ENCODE data around the gene INPP5A.
"Not testable (repeated sequence)": the region's sequence is repeated elsewhere in the genome, so short reads cannot be mapped to it uniquely, and the experiment has no call there.

The INPP5A gene

DNA sequence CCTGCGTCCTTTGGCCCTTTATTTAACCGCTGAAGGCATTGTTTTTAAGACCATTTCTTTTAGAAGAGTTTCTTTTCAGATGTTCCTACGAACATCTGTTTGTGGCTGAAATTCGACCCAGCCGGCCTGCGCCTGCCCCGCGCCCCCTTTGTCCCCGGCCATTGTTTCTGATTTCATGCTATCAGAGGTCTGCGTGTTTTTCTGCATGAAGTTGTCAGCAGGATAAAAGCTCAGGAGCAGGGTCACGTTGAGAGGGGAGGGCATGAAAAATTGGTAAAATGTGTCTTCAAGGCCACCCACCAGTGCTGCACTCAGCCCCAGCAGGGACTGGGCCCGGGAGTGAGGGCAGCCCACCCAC lies 205.2 kb downstream of the INPP5A start:
- TF ChIP-seq, protein P1, sequence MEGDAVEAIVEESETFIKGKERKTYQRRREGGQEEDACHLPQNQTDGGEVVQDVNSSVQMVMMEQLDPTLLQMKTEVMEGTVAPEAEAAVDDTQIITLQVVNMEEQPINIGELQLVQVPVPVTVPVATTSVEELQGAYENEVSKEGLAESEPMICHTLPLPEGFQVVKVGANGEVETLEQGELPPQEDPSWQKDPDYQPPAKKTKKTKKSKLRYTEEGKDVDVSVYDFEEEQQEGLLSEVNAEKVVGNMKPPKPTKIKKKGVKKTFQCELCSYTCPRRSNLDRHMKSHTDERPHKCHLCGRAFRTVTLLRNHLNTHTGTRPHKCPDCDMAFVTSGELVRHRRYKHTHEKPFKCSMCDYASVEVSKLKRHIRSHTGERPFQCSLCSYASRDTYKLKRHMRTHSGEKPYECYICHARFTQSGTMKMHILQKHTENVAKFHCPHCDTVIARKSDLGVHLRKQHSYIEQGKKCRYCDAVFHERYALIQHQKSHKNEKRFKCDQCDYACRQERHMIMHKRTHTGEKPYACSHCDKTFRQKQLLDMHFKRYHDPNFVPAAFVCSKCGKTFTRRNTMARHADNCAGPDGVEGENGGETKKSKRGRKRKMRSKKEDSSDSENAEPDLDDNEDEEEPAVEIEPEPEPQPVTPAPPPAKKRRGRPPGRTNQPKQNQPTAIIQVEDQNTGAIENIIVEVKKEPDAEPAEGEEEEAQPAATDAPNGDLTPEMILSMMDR (IDR thresholded peaks at IDR 0.05; ENCODE audit: unreplicated experiment in 3 of 3) = no peak
- no peaks in the 10 kb centered on the region for H3K9me3 Mint-ChIP-seq
- no peaks in the 10 kb centered on the region for H3K36me3 Mint-ChIP-seq (ENCODE audit: low read depth)
- peaks cover 35% of the 10 kb centered on the region for H3K27me3 Mint-ChIP-seq (ENCODE audit: low read depth)
- peak overlapping the region; percentile 61 to 88 (median 71) for H3K27ac Mint-ChIP-seq
- H3K4me1 Mint-ChIP-seq = peaks cover 43% of the 10 kb centered on the region
- no peak overlapping the region for H3K4me3 Mint-ChIP-seq

DNA sequence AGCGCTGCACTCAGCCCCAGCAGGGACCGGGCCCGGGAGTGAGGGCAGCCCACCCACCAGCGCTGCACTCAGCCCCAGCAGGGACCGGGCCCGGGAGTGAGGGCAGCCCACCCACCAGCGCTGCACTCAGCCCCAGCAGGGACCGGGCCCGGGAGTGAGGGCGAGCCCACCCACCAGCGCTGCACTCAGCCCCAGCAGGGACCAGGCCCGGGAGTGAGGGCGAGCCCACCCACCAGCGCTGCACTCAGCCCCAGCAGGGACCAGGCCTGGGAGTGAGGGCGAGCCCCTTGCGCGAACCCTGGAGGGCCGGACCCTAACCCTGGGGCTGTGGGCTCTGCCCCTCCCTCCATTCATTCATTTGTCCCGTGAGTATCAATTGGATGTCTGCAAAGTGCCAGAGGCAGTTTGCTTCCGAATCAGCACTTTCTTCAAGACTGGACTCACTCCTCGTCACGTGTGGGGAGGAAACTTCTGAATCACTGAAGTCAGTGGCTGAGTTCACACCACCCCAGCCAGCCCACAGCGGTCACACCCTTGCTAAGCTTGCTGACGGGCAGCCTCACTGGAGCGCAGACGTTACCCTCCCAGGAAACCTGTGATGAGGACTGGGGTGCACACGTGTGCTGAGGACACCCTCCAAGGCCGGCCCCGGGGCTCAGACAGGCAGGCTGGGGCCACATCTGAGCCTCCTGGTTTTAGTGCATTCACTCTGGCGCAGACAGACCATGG lies 205.8 kb downstream of the INPP5A start:
- not testable (repeated sequence) for H3K9me3 Mint-ChIP-seq; H3K36me3 Mint-ChIP-seq (ENCODE audit: low read depth); H3K4me3 Mint-ChIP-seq
- Mint-ChIP-seq H3K27ac (peak overlapping the region in 2 of 3 experiments; percentile 29 to 88), H3K27me3 (ENCODE audit: low read depth) (peaks cover 35% of the 10 kb centered on the region), H3K4me1 (peaks cover 49% of the 10 kb centered on the region)

DNA sequence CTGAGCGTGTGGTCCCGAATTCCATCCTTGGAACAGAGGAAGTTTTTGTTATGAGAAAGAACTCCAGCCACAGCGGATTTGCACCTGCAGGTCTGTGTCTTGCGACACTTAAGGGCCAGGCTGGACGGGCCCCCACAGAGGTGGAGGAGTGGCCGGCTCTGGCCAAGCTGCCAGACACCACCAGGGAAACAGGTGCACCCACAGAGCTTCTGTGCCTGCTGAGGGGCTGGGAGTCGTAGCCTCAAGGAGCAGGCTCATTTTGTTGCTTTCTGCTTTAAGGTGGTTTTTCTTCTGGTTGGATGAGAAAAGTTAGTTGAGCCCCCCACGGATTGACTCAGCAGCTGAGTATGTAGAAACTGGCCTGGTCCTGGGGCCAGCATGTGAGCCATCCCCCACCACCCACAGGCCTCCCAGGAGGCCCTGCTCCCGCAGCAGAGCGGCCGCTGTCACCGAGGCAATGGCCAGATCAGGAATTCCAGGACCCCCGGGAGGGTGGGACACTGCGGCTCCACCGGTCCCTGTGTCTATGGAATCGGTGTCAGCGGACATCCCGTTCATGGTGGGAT lies 206.4 kb downstream of the INPP5A start:
- Mint-ChIP-seq H3K27me3 (ENCODE audit: low read depth) (peaks cover 35% of the 10 kb centered on the region), H3K27ac (peak overlapping the region in 1 of 3 experiments; percentile 69), H3K9me3 (no peaks in the 10 kb centered on the region), H3K4me3 (no peak overlapping the region), H3K4me1 (peaks cover 52% of the 10 kb centered on the region), H3K36me3 (ENCODE audit: low read depth) (no peaks in the 10 kb centered on the region)
- TF ChIP-seq, protein P1 (IDR thresholded peaks at IDR 0.05; ENCODE audit: unreplicated experiment in 3 of 3) = no peak

DNA sequence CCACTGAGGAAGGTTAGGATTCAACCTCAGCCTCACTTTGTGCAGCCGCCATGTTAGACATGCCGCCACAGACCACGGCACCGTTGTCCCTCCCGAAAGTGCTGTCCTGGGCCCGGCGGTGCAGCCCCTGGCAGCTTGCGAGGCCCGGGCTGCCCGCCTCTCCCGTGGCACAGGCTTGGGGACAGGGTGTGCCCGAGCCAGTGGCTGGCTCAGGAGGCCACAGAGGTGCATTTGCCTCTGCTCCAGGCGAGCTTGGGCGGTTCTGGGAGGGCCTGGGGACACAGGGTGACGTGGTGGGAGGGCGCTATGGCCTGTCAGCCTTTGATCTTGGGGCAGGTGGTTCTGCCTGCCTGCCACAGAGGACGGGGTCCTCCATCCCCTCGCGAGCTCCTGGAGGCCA lies 207.3 kb downstream of the INPP5A start:
- peaks cover 35% of the 10 kb centered on the region for H3K27me3 Mint-ChIP-seq (ENCODE audit: low read depth)

DNA sequence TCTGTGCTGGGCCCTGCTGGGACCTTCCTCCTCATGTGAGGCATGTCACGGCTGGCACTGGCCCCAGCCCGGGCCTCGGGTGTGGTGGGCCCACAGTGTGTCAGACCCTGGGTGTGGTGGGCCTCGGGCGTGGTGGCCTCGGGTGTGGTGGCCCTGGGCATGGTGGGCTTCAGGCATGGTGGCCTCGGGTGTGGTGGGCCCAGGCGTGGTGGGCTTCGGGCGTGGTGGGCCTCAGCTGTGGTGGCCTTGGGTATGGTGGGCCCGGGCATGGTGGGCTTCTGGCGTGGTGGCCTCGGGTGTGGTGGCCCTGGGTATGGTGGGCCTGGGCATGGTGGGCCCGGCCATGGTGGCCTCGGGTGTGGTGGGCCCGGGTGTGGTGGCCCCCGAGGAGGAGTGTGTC lies 207.9 kb downstream of the INPP5A start:
- Mint-ChIP-seq H3K36me3 (ENCODE audit: low read depth) (no peaks in the 10 kb centered on the region), H3K27ac (no peak overlapping the region), H3K4me3 (no peak overlapping the region), H3K9me3 (no peaks in the 10 kb centered on the region), H3K27me3 (ENCODE audit: low read depth) (peaks cover 30% of the 10 kb centered on the region), H3K4me1 (peaks cover 45% of the 10 kb centered on the region)
- TF ChIP-seq, protein P1 (IDR thresholded peaks at IDR 0.05; ENCODE audit: unreplicated experiment in 3 of 3) = no peak

More for the DNA sequence above, 207.3 kb downstream of the INPP5A start:
- H3K36me3 Mint-ChIP-seq (ENCODE audit: low read depth) = no peaks in the 10 kb centered on the region
- H3K27ac Mint-ChIP-seq = peak overlapping the region in 1 of 3 experiments; percentile 61
- no peak overlapping the region for H3K4me3 Mint-ChIP-seq
- H3K4me1 Mint-ChIP-seq = peaks cover 52% of the 10 kb centered on the region
- TF ChIP-seq, protein P1 (IDR thresholded peaks at IDR 0.05; ENCODE audit: unreplicated experiment in 3 of 3) = no peak
- H3K9me3 Mint-ChIP-seq = no peaks in the 10 kb centered on the region

DNA sequence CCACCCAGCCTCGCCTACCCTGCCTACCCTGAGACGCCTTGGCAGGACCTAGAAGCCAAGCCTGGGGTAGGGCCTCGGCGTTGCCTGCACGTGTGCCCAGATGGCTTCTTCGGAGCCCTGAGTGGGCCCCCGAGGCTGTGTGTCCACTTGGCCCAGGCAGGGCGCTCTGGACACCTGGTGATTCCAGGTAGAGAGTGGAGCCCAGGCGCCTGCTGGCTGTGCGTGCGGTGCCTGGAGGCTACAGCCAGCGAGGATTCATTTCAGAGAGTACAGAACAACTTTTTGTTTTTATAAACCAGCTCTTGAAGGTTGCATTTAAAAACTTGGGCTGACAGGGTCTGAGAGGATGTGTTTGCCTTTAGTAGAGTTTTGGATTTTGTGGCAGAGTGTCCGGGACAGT lies 208.4 kb downstream of the INPP5A start:
- Mint-ChIP-seq H3K27me3 (ENCODE audit: low read depth) (peaks cover 25% of the 10 kb centered on the region), H3K4me1 (peaks cover 42% of the 10 kb centered on the region), H3K9me3 (no peaks in the 10 kb centered on the region), H3K36me3 (ENCODE audit: low read depth) (no peaks in the 10 kb centered on the region), H3K27ac (peak overlapping the region in 1 of 3 experiments; percentile 37), H3K4me3 (no peak overlapping the region)
- TF ChIP-seq, protein P1 (IDR thresholded peaks at IDR 0.05; ENCODE audit: unreplicated experiment in 3 of 3) = no peak

Data from nephron (organoid).